OCI-LY3 (cell line): ENCODE data around the gene PTPRN2.

Source experiments
- H2AFZ ChIP-seq: fragments of 200-600, 300-600 bp; shearing (Covaris generic); 2 replicates; pipeline ENCODE4 v1.6.0; 2014; ENCODE audit warnings: antibody characterized with exemption, low read depth, low read length
- H3K27ac ChIP-seq: fragments of 200-600, 300-600 bp; sonication (generic); 2 replicates; pipeline ENCODE4 v1.5.1; 2014; ENCODE audit warnings: mild to moderate bottlenecking, low read length, moderate library complexity, mixed read lengths
- H3K27me3 ChIP-seq: fragments of 200-600, 300-600 bp; sonication (generic); 2 replicates; pipeline ENCODE4 v1.6.1; 2014; ENCODE audit warnings: low read depth, low read length, mixed read lengths
- H3K36me3 ChIP-seq: fragments of 200-600, 300-600 bp; sonication (generic); replicated peaks from 2 replicates; pipeline ENCODE3; 2014; ENCODE audit warnings: low read depth, low read length, mixed read lengths
- H3K4me1 ChIP-seq: fragments of 300-600, 200-600 bp; sonication (generic); 2 replicates; pipeline ENCODE4 v1.6.1; 2014; ENCODE audit warnings: low read length, mixed read lengths
- H3K4me2 ChIP-seq: fragments of 200-600, 300-600 bp; sonication (generic); 2 replicates; pipeline ENCODE4 v1.6.1; 2014; ENCODE audit warnings: low read length, mixed read lengths
- H3K4me3 ChIP-seq: fragments of 300-600, 200-600 bp; sonication (generic); 2 replicates; pipeline ENCODE4 v1.5.1; 2014; ENCODE audit warnings: antibody characterized with exemption, mild to moderate bottlenecking, low read length, moderate library complexity
- H3K79me2 ChIP-seq: fragments of 300-600, 200-600 bp; shearing (Covaris generic); 2 replicates; pipeline ENCODE4 v1.6.1; 2014; ENCODE audit warnings: mild to moderate bottlenecking, low read length, mixed read lengths
- H3K9ac ChIP-seq: fragments of 300-600, 200-600 bp; shearing (Covaris generic); 2 replicates; pipeline ENCODE4 v1.6.0; 2014; ENCODE audit warnings: mild to moderate bottlenecking, low read length, moderate library complexity
- H3K9me3 ChIP-seq: fragments of 200-600, 300-600 bp; shearing (Covaris generic); 2 replicates; pipeline ENCODE4 v1.6.1; 2014; ENCODE audit warnings: low read length, mixed read lengths; ENCODE audit not compliant: insufficient read depth
- H4K20me1 ChIP-seq: fragments of 200-600, 300-600 bp; sonication (generic); 2 replicates; pipeline ENCODE4 v1.6.1; 2016; ENCODE audit warnings: low read length, mixed read lengths; ENCODE audit not compliant: insufficient read depth
- EZH2phosphoT487 ChIP-seq: fragments of 200-600 bp; shearing (Covaris generic); IDR thresholded peaks from 2 replicates; pipeline ENCODE4 v1.6.1; 2018; ENCODE audit warnings: antibody characterized with exemption, mixed run types, low read depth
- TF ChIP-seq, protein P1 (sequence below): fragments of 200-600, 300-600 bp; sonication (generic); IDR thresholded peaks from 2 replicates; pipeline ENCODE4 v1.5.1; 2014; ENCODE audit warnings: antibody characterized with exemption, low read length, low read depth

The PTPRN2 gene

DNA sequence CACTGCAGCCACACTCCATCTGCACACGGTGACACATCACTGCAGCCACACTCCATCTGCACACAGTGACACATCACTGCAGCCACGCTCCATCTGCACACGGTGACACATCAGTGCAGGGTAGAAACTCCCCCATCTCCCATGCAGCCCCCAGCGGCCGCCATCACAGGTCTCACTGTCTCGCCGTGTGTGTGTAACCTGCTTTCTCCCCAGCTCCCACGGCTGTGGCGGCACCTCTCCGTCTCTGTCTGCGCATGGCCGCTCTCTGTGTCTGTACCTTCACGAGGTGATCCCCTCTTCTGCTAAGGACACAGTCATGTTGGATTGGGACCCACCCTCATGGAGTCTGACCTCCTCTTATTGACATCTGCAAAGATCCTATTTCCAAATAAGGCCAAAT is 527.4 kb downstream of the PTPRN2 start:
- no peaks in the 10 kb centered on the region for H3K36me3 ChIP-seq
- no peaks in the 10 kb centered on the region for H4K20me1 ChIP-seq
- H3K27ac ChIP-seq, result no peak overlapping the region
- TF ChIP-seq, protein P1, sequence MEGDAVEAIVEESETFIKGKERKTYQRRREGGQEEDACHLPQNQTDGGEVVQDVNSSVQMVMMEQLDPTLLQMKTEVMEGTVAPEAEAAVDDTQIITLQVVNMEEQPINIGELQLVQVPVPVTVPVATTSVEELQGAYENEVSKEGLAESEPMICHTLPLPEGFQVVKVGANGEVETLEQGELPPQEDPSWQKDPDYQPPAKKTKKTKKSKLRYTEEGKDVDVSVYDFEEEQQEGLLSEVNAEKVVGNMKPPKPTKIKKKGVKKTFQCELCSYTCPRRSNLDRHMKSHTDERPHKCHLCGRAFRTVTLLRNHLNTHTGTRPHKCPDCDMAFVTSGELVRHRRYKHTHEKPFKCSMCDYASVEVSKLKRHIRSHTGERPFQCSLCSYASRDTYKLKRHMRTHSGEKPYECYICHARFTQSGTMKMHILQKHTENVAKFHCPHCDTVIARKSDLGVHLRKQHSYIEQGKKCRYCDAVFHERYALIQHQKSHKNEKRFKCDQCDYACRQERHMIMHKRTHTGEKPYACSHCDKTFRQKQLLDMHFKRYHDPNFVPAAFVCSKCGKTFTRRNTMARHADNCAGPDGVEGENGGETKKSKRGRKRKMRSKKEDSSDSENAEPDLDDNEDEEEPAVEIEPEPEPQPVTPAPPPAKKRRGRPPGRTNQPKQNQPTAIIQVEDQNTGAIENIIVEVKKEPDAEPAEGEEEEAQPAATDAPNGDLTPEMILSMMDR, result no peak
- TF ChIP-seq EZH2phosphoT487, result no peak
- H3K4me2 ChIP-seq, result no peak overlapping the region
- no peak overlapping the region for H3K9ac ChIP-seq
- H3K4me1 ChIP-seq, result no peaks in the 10 kb centered on the region
- no peaks in the 10 kb centered on the region for H3K79me2 ChIP-seq
- H3K4me3 ChIP-seq, result no peak overlapping the region
- no peaks in the 10 kb centered on the region for H3K27me3 ChIP-seq
- H3K9me3 ChIP-seq, result no peaks in the 10 kb centered on the region
- no peak overlapping the region for H2AFZ ChIP-seq

DNA sequence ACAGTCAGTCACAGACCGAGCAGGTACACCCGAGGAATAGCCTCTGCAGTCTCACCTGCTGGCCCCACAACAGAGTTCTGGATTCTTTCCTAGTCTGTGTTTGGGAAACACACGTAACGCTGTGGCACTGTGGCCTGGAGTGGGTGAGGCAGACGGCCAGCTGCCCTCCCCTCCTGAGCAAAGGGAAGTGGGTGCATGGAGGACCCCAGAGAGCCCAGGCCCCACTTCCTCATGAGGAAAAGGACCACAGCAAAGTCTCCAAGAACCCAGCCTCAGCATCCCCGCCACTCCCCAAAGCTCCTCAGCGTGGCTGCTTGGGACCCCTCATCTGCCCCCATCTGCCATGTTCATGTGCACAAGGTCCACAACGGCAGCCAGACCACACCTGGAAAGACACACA is 530.2 kb downstream of the PTPRN2 start:
- Histone ChIP-seq H3K27me3 (no peaks in the 10 kb centered on the region), H3K4me2 (no peak overlapping the region), H2AFZ (no peak overlapping the region), H3K9me3 (no peaks in the 10 kb centered on the region), H3K9ac (no peak overlapping the region), H3K4me3 (no peak overlapping the region), H3K79me2 (no peaks in the 10 kb centered on the region), H3K27ac (no peak overlapping the region), H3K4me1 (no peaks in the 10 kb centered on the region), H3K36me3 (no peaks in the 10 kb centered on the region), H4K20me1 (no peaks in the 10 kb centered on the region)
- TF ChIP-seq EZH2phosphoT487, result no peak
- TF ChIP-seq, protein P1, result no peak

DNA sequence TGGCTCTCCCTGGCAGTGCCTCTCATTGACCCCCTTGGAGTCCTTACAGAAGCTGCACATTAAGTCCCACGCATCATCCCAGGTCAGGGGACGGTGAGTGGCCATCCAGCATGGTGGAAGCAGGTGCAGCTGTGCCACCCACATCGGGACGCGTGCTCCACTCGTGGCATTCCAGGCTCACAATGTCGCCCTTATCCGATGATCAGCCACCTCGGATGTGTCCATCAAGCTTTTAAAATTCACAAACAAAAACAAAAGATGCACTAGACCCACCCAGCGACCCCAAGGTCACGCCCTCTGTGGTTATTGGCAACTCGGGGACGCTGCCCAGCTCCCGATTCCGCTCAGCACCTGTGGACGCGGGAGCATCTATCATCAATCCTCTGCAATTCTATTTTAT is 530.9 kb downstream of the PTPRN2 start:
- Histone ChIP-seq H4K20me1 (no peaks in the 10 kb centered on the region), H2AFZ (no peak overlapping the region), H3K27me3 (no peaks in the 10 kb centered on the region), H3K9ac (no peak overlapping the region), H3K4me3 (no peak overlapping the region), H3K9me3 (no peaks in the 10 kb centered on the region), H3K27ac (no peak overlapping the region), H3K4me1 (no peaks in the 10 kb centered on the region), H3K36me3 (no peaks in the 10 kb centered on the region), H3K4me2 (no peak overlapping the region), H3K79me2 (no peaks in the 10 kb centered on the region)
- TF ChIP-seq, protein P1, result no peak
- no peak for TF ChIP-seq EZH2phosphoT487

DNA sequence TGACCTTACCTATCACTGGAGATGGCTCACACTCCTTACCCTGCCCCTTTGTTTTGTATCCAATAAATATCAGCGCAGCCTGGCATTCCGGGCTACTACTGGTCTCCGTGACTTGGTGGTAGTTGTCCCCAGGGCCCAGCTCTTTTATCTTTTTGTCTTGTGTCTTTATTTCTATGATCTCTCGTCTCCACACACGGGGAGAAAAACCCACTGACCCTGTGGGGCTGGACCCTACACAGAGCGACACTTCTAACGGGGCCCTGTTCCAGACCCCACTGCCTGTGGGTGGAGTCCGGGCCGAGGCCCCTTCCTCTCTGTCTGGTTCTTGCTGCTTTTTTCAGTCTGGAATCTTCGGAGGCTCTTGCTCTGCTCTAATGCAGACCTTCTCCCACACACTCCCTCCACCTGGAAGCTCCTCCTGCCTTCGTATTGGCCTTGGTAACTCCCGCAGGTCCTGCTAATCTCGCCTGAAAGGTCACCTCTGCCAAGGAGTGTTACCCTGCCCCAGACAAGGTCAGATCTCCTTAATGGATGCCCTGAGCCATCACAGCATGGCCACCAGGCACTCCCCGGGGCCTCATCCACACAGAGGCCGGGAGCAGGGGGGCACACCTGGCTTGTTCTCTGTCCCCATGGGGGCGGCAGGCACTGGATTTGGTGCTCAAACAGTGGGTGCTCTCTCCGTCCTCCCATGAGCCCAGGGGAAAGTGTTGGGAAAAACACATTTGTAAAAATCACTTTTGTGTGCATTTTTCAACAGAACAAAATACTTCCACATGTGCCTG is 531.7 kb downstream of the PTPRN2 start:
- no peaks in the 10 kb centered on the region for H3K27me3 ChIP-seq
- no peak overlapping the region for H3K4me3 ChIP-seq
- no peaks in the 10 kb centered on the region for H3K79me2 ChIP-seq
- H3K9ac ChIP-seq, result no peak overlapping the region
- TF ChIP-seq, protein P1, result no peak
- no peak for TF ChIP-seq EZH2phosphoT487
- no peak overlapping the region for H3K4me2 ChIP-seq
- no peaks in the 10 kb centered on the region for H3K36me3 ChIP-seq
- no peaks in the 10 kb centered on the region for H4K20me1 ChIP-seq
- no peaks in the 10 kb centered on the region for H3K9me3 ChIP-seq
- no peak overlapping the region for H3K27ac ChIP-seq
- H3K4me1 ChIP-seq, result no peaks in the 10 kb centered on the region
- H2AFZ ChIP-seq, result no peak overlapping the region
